Adrenal gland (tissue), 5 donors: Measurements from ENCODE around the gene NDUFB7.
A peak's percentile ranks its signal among the peaks of the same experiment; 100 is the strongest.

Experiments
- POLR2A ChIP-seq, 2 donors: fragments of 450-650 bp; IDR thresholded peaks; one replicate each; pipeline ENCODE4 v1.6.1; 2017; ENCODE audit warnings: antibody characterized with exemption in 2 of 2, mild to moderate bottlenecking in 2 of 2, moderate library complexity in 1 of 2
- TF ChIP-seq, protein P1 (sequence below), 6 experiments: fragments of 450-650 bp in 4 of 6; fragments of 200-600 bp in 2 of 6; sonication (generic) in 1 of 6; IDR thresholded peaks; 1 replicate in 5 of 6; 2 replicates in 1 of 6; pipeline versions ENCODE4 v1.5.1 to v1.8.0; 2016 to 2021; ENCODE audit warnings: antibody characterized with exemption in 6 of 6, mild to moderate bottlenecking in 2 of 6, moderate library complexity in 1 of 6
- donor health status: DM: no; HTN: no; CAD: no.

DNA sequence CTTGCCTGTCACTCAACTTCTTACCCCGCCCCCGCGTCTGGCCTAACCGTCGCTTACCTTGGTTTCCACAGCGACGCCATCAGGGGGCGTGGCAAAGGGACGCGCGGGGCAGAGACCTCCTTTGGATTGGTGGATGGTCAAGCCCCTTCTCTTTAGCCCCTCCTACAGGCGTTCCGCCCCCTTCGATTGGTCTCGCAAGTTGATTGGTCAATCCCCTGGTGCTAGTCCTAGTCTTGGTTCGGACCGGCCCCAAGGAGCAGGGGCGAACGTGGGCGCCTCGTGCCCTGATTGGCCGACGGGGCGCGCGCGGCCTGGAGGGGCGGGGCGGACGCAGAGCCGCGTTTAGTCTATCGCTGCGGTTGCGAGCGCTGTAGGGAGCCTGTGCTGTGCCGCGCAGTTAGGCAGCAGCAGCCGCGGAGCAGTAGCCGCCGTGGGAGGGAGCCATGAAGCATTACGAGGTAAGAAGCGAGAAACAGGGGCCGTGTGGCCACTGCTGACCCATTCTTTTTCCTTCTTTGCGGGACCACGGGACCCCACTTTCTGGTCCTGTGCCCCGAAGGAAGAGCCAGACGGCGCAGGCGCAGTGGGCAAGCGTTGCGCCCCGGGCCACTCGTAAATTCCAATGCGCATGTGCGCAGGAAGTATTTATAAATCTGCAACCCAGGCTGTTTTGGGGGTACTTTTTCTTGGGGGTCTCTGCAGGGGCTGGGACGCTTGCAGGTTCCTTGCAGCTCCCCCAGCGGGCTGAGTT lies 42.4 kb downstream of the NDUFB7 start, which contains the start of gene TECR:
- TF ChIP-seq POLR2A (IDR thresholded peaks at IDR 0.05): peak; percentile 98 to 100
- TF ChIP-seq, protein P1, sequence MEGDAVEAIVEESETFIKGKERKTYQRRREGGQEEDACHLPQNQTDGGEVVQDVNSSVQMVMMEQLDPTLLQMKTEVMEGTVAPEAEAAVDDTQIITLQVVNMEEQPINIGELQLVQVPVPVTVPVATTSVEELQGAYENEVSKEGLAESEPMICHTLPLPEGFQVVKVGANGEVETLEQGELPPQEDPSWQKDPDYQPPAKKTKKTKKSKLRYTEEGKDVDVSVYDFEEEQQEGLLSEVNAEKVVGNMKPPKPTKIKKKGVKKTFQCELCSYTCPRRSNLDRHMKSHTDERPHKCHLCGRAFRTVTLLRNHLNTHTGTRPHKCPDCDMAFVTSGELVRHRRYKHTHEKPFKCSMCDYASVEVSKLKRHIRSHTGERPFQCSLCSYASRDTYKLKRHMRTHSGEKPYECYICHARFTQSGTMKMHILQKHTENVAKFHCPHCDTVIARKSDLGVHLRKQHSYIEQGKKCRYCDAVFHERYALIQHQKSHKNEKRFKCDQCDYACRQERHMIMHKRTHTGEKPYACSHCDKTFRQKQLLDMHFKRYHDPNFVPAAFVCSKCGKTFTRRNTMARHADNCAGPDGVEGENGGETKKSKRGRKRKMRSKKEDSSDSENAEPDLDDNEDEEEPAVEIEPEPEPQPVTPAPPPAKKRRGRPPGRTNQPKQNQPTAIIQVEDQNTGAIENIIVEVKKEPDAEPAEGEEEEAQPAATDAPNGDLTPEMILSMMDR (IDR thresholded peaks at IDR 0.05): no peak
